Endodermal cell (in vitro differentiated cells): ENCODE results near the gene GOLGA8A. TPM values are rescaled to one million over a fixed set of nuclear protein-coding genes. Genes with fewer than 3 reads are reported as not detected.
"Not testable (repeated sequence)": the region's sequence is repeated elsewhere in the genome, so short reads cannot be mapped to it uniquely, and the experiment has no call there.

Source experiments
- DNase-seq: peaks from one replicate; pipeline ENCODE4 v3.0.0-alpha.2; 2017
- H3K27ac ChIP-seq: 2 replicates; pipeline ENCODE4 v1.5.1; 2013; ENCODE audit warnings: mild to moderate bottlenecking, low read depth, low read length, moderate library complexity
- H3K27me3 ChIP-seq: 2 replicates; pipeline ENCODE4 v1.6.1; 2013; ENCODE audit warnings: mild to moderate bottlenecking, low read length, moderate library complexity; ENCODE audit not compliant: insufficient read depth, control insufficient read depth, poor library complexity, severe bottlenecking
- H3K36me3 ChIP-seq: 2 replicates; pipeline ENCODE4 v1.7.0; 2013; ENCODE audit warnings: mild to moderate bottlenecking, low read length, moderate library complexity; ENCODE audit not compliant: control insufficient read depth, insufficient read depth
- H3K4me1 ChIP-seq: one replicate; pipeline ENCODE4 v1.7.0; 2013; ENCODE audit warnings: low read length; ENCODE audit not compliant: control insufficient read depth, insufficient read depth
- H3K4me3 ChIP-seq: 2 replicates; pipeline ENCODE4 v1.5.1; 2013; ENCODE audit warnings: mild to moderate bottlenecking, low read length, moderate library complexity
- H3K9ac ChIP-seq: 2 replicates; pipeline ENCODE4 v1.6.1; 2013; ENCODE audit warnings: mild to moderate bottlenecking, low read length, moderate library complexity; ENCODE audit not compliant: poor library complexity, severe bottlenecking; ENCODE audit errors: extremely low read depth
- H3K9me3 ChIP-seq: 2 replicates; pipeline ENCODE4 v1.6.1; 2013; ENCODE audit warnings: mild to moderate bottlenecking, low read length, moderate library complexity; ENCODE audit not compliant: control insufficient read depth
- H3K27ac Mint-ChIP-seq: 2 replicates; pipeline ENCODE4 v1.8.0; 2020; ENCODE audit warnings: mixed read lengths
- H3K27me3 Mint-ChIP-seq: 2 replicates; pipeline ENCODE4 v1.8.0; 2021; ENCODE audit warnings: mild to moderate bottlenecking, mixed read lengths; ENCODE audit not compliant: insufficient read depth
- H3K36me3 Mint-ChIP-seq: 2 replicates; pipeline ENCODE4 v1.8.0; 2020; ENCODE audit warnings: low read depth, mixed read lengths
- H3K4me1 Mint-ChIP-seq: 2 replicates; pipeline ENCODE4 v1.8.0; 2020; ENCODE audit warnings: mixed read lengths
- H3K4me3 Mint-ChIP-seq: 2 replicates; pipeline ENCODE4 v1.8.0; 2020; ENCODE audit warnings: mild to moderate bottlenecking, moderate library complexity, mixed read lengths
- H3K9me3 Mint-ChIP-seq: 2 replicates; pipeline ENCODE4 v1.8.0; 2020; ENCODE audit warnings: mild to moderate bottlenecking, mixed read lengths
- CTCF ChIP-seq: fragments of 200-600 bp; sonication (generic); conservative IDR thresholded peaks from 2 replicates; pipeline ENCODE4 v1.5.0; 2021; ENCODE audit warnings: antibody characterized with exemption, mild to moderate bottlenecking
- whole genome bisulfite sequencing, 2 experiments: methylation state at CpG; one replicate each; pipeline versions ENCODE4 v1.1.5 to v1.1.7; 2013; ENCODE audit warnings: missing lambda C conversion rate in 2 of 2, mixed read lengths in 1 of 2; ENCODE audit not compliant: insufficient coverage in 1 of 2, insufficient read length in 1 of 2; 5-methylcytosine and 5-hydroxymethylcytosine counted together
- total RNA-seq, 2 donors: library from RNA; stranded (reverse); fragmentation: NEBNext Ultra II Directional in 1 of 2; extraction: Animal tissue kit (Norgen Biotek cat#: 25700) in 1 of 2; gene quantifications; 2 replicates in 1 of 2; 3 replicates in 1 of 2; pipeline ENCODE4 v1.2.1, GENCODE V29; 2021

GOLGA8A gene
- total RNA-seq, 2 donors from 2014 or later: 60.8 to 95.8 TPM

GRCh38 chr15:34434627-34435305, 2.8 kb downstream of the GOLGA8A start:
- Mint-ChIP-seq H3K4me1 (no peaks in the 10 kb centered on the region), H3K27me3 (peaks cover 25% of the 10 kb centered on the region), H3K36me3 (peaks cover 20% of the 10 kb centered on the region), H3K9me3 (no peaks in the 10 kb centered on the region), H3K4me3 (no peak overlapping the region), H3K27ac (no peak overlapping the region)
- no peak for DNase-seq
- WGBS, 2 experiments: 97 to 100% methylated on average over 2 to 19 of the region's 20 CpGs
- H3K4me1 ChIP-seq: no peaks in the 10 kb centered on the region
- no peak overlapping the region for H3K9ac ChIP-seq
- no peaks in the 10 kb centered on the region for H3K36me3 ChIP-seq
- H3K27me3 ChIP-seq: peaks cover 18% of the 10 kb centered on the region
- H3K27ac ChIP-seq: no peak overlapping the region
- H3K9me3 ChIP-seq: no peaks in the 10 kb centered on the region
- no peak overlapping the region for H3K4me3 ChIP-seq
- TF ChIP-seq CTCF: no peak

DNA sequence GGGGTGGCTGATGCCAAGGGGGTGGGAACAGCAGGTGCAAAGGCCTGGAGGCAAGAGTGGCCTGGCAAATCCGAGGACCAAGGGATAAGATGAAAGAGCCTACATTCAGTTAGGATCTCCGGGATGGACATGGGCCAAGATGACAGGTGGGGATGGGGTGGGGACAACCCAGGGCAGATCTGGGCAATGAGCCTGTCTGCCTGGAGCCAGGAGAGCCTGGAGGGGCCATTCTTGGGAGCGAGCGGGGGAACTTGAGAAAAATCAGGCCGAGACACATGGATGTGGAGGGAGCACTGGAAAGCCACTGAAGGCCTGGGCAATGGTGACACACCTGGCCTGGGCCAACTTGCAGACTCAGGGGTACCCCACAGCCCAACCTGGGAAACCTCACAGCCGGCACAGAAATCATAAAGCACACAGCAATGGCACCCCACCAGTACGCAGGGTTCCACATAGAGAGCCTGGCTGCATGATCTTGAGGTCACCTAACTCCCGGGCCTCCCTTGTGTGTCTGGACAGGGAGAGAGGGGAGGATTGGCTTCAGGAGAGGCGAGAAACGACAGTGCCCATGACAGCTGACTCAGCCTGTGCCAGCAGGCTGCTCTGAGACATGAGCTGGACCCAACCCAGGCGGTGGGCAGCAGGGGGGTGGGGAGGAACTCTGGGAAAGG, 3.5 kb downstream of the GOLGA8A start:
- WGBS, 2 experiments: 86% methylated on average over 9 of the region's 11 CpGs; no CpG with 5 or more reads in 1 of the 2 experiments
- peaks cover 18% of the 10 kb centered on the region for H3K27me3 ChIP-seq
- peaks cover 25% of the 10 kb centered on the region for H3K27me3 Mint-ChIP-seq
- not testable (repeated sequence) for DNase-seq, H3K27ac Mint-ChIP-seq, H3K4me3 Mint-ChIP-seq, H3K9me3 ChIP-seq, H3K27ac ChIP-seq, H3K9ac ChIP-seq, H3K4me1 Mint-ChIP-seq, H3K4me3 ChIP-seq, H3K9me3 Mint-ChIP-seq, H3K4me1 ChIP-seq, H3K36me3 ChIP-seq
- H3K36me3 Mint-ChIP-seq: peaks cover 20% of the 10 kb centered on the region

- not testable (repeated sequence) for H3K9me3 ChIP-seq, H3K4me3 ChIP-seq, H3K36me3 ChIP-seq, H3K4me3 Mint-ChIP-seq, H3K27ac Mint-ChIP-seq, H3K27me3 Mint-ChIP-seq, H3K27ac ChIP-seq, DNase-seq, H3K9me3 Mint-ChIP-seq, H3K9ac ChIP-seq, H3K27me3 ChIP-seq, H3K4me1 Mint-ChIP-seq, H3K4me1 ChIP-seq
- peaks cover 23% of the 10 kb centered on the region for H3K36me3 Mint-ChIP-seq
- WGBS, 2 experiments: 90 to 91% methylated on average over 2 to 8 of the region's 8 CpGs
Observed at GRCh38 chr15:34430642-34431041, 7.0 kb downstream of the GOLGA8A start.

- H3K4me1 Mint-ChIP-seq, H3K27ac ChIP-seq, H3K9me3 ChIP-seq, H3K27me3 ChIP-seq, H3K9ac ChIP-seq, H3K36me3 Mint-ChIP-seq, H3K4me3 ChIP-seq, H3K27me3 Mint-ChIP-seq, H3K4me1 ChIP-seq, DNase-seq, H3K27ac Mint-ChIP-seq, H3K4me3 Mint-ChIP-seq, H3K9me3 Mint-ChIP-seq, H3K36me3 ChIP-seq: not testable (repeated sequence)
- WGBS, 2 experiments: 98% methylated on average over 4 of the region's 6 CpGs; no CpG with 5 or more reads in 1 of the 2 experiments
Observed at GRCh38 chr15:34423425-34424090, 14.1 kb downstream of the GOLGA8A start.

DNA sequence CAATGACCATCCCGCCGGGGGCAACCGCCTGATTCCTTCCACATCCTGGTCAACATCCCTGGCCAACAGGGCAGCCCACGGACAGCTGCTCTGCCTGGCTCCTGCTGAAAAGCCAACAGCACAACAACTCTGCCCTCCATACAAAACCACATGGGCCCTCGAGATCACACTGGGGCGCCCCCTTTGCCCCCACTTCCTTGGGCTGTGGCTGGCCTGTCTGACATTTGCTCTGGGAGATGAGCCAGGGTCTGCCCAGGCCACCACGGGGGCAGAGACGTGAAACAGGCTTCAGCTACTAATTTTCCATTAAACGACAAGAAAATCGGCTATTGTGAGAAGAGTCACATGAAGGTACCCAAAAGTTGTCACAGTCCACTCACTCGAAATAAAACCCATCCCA, 16.7 kb downstream of the GOLGA8A start:
- H3K9ac ChIP-seq, H3K36me3 Mint-ChIP-seq, H3K27me3 ChIP-seq, H3K9me3 Mint-ChIP-seq, H3K4me3 Mint-ChIP-seq, H3K36me3 ChIP-seq, H3K27ac ChIP-seq, H3K27ac Mint-ChIP-seq, H3K4me1 ChIP-seq, H3K27me3 Mint-ChIP-seq, H3K9me3 ChIP-seq, H3K4me3 ChIP-seq, DNase-seq, H3K4me1 Mint-ChIP-seq: not testable (repeated sequence)
- 98% methylated on average over 6 of the region's 11 CpGs; no CpG with 5 or more reads in 1 of the 2 experiments for WGBS, 2 experiments

GRCh38 chr15:34418435-34418834, 19.2 kb downstream of the GOLGA8A start:
- DNase-seq, H3K27ac ChIP-seq, H3K4me3 ChIP-seq, H3K4me1 Mint-ChIP-seq, H3K9me3 ChIP-seq, H3K9ac ChIP-seq, H3K36me3 Mint-ChIP-seq, H3K9me3 Mint-ChIP-seq, H3K27ac Mint-ChIP-seq, H3K36me3 ChIP-seq, H3K27me3 ChIP-seq, H3K27me3 Mint-ChIP-seq, H3K4me3 Mint-ChIP-seq, H3K4me1 ChIP-seq: not testable (repeated sequence)
- 95 to 100% methylated on average over 1 to 8 of the region's 8 CpGs for WGBS, 2 experiments
